ENCODE data around the gene PFDN4. TPM values are rescaled to one million over a fixed set of nuclear protein-coding genes. Genes with fewer than 3 reads are reported as not detected.

The PFDN4 gene
- total RNA-seq, 1 donor from 2014 or later, result 15.3 TPM

DNA sequence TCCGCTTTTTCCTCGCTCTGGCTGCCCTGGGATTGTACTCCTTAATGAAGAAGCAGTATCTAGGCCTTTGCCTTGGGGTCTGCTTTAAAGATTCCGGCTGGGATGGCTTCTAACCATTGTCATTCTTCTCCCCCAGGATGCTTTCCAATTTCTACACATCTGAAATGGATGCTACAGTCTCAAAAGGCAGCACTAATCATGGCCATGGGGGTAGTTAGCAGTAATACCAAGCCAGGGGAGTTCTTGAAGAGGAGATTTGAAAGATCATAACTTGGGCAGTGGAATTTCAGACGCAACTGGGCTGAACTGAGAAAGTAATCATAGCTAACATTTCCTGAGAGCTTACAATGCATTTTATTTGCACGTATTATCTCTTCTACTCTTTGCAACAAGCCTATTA is 3.4 kb upstream of the PFDN4 start:
- Histone ChIP-seq H3K27ac (no peak overlapping the region), H3K27me3 (ENCODE audit: low read depth) (no peaks in the 10 kb centered on the region), H3K4me1 (peaks cover 10% of the 10 kb centered on the region), H3K9me3 (no peaks in the 10 kb centered on the region), H3K36me3 (no peaks in the 10 kb centered on the region), H3K4me3 (no peak overlapping the region)
- TF ChIP-seq, protein P1, sequence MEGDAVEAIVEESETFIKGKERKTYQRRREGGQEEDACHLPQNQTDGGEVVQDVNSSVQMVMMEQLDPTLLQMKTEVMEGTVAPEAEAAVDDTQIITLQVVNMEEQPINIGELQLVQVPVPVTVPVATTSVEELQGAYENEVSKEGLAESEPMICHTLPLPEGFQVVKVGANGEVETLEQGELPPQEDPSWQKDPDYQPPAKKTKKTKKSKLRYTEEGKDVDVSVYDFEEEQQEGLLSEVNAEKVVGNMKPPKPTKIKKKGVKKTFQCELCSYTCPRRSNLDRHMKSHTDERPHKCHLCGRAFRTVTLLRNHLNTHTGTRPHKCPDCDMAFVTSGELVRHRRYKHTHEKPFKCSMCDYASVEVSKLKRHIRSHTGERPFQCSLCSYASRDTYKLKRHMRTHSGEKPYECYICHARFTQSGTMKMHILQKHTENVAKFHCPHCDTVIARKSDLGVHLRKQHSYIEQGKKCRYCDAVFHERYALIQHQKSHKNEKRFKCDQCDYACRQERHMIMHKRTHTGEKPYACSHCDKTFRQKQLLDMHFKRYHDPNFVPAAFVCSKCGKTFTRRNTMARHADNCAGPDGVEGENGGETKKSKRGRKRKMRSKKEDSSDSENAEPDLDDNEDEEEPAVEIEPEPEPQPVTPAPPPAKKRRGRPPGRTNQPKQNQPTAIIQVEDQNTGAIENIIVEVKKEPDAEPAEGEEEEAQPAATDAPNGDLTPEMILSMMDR (IDR thresholded peaks at IDR 0.05), result no peak
- intact Hi-C loops (cut with DNase I), result no loop called here
- no peak for DNase-seq
- ATAC-seq, result no peak

DNA sequence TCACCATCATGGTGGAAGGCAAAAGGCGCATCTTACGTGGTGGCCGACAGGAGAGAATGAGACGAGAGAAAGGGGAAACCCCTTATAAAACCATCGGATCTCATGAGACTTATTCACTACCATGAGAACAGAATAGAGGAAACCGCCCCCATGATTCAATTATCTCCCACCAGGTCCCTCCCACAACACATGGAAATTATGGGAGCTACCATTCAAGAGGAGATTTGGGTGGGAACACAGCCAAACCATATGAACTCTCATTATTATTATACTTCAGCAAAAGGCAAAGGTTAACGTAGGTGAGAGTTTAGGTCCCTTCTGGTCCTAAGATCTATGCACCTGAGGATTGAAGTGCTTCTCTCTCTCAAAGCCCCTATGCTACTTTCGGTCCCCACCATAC is 2.4 kb upstream of the PFDN4 start:
- Histone ChIP-seq H3K4me3 (no peak overlapping the region), H3K27me3 (ENCODE audit: low read depth) (no peaks in the 10 kb centered on the region), H3K36me3 (no peaks in the 10 kb centered on the region), H3K9me3 (no peaks in the 10 kb centered on the region), H3K27ac (no peak overlapping the region), H3K4me1 (peaks cover 18% of the 10 kb centered on the region)
- intact Hi-C loops (cut with DNase I), result no loop called here
- no peak for DNase-seq
- no peak for ATAC-seq
- TF ChIP-seq, protein P1 (IDR thresholded peaks at IDR 0.05), result no peak

DNA sequence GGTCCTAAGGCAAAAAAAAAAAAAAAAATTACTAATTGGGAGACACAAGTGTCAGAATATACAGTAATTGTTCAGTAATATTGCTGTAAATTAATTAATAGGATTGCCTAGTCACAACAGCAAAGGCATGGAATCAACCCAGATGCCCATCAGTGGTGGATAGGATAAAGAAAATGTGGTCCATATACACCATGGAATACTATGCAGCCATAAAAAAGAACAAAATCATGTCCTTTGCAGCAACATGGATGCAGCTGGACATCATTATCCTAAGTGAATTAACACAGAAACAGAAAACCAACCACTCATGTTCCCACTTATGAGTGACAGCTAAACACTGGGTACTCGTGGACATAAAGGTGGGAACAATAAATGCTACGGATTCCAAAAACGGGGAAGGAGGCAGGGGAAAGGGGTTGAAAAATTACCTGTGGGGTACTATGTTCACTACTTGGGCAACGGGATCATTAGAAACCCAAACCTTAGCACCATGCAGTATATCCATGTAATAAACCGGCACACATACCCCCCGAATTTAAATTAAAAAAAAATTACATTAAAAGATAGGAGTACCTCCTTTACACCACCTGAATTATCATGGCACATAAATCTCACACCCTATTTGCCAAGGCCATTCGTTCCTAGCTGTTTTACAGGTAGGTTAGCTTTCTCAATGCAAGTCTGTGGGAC is 689 bp upstream of the PFDN4 start:
- intact Hi-C loops (cut with DNase I), result no loop called here
- Histone ChIP-seq H3K27ac (peak overlapping the region; percentile 99), H3K9me3 (no peaks in the 10 kb centered on the region), H3K4me3 (peak overlapping the region; percentile 99), H3K36me3 (no peaks in the 10 kb centered on the region), H3K27me3 (ENCODE audit: low read depth) (no peaks in the 10 kb centered on the region), H3K4me1 (peaks cover 18% of the 10 kb centered on the region)
- no peak for DNase-seq
- TF ChIP-seq, protein P1 (IDR thresholded peaks at IDR 0.05), result no peak
- no peak for ATAC-seq

DNA sequence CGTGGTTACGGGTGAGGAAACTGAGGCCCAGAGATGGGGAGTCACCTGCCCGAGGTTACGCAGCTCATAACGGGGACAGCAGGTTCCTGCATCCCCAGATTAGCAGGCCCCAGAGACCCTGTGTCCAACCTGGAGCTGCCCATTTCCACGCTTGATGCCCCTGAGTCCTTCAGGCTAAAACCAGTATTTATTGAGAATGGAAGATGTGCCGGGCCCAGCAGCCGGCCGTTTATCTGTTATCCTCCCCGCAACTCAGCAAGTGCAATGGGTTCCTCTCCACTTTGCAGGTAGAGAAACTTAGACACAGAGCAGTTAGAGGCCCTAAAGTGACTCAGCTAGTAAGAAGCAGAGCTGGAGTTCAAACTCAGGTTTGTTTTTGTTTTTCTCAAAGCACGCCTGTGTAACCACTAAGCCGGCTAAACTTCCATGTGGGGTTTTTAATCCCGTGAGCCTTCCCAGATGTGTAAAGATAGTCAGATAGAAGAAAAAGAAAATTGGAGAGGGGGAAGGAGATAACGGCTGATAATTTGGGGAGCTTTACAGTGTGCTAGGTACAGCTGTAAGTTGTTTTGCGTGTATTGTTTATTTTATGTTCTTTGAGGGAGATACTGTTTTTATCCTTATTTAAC is 775 bp downstream of the PFDN4 start:
- Histone ChIP-seq H3K4me3 (peak overlapping the region; percentile 99), H3K36me3 (no peaks in the 10 kb centered on the region), H3K4me1 (peaks cover 18% of the 10 kb centered on the region), H3K27ac (peak overlapping the region; percentile 99), H3K9me3 (no peaks in the 10 kb centered on the region), H3K27me3 (ENCODE audit: low read depth) (no peaks in the 10 kb centered on the region)
- DNase-seq, result no peak
- TF ChIP-seq, protein P1 (IDR thresholded peaks at IDR 0.05), result no peak
- intact Hi-C loops (cut with DNase I), result no loop called here
- peak; percentile 5 to 14 for ATAC-seq

DNA sequence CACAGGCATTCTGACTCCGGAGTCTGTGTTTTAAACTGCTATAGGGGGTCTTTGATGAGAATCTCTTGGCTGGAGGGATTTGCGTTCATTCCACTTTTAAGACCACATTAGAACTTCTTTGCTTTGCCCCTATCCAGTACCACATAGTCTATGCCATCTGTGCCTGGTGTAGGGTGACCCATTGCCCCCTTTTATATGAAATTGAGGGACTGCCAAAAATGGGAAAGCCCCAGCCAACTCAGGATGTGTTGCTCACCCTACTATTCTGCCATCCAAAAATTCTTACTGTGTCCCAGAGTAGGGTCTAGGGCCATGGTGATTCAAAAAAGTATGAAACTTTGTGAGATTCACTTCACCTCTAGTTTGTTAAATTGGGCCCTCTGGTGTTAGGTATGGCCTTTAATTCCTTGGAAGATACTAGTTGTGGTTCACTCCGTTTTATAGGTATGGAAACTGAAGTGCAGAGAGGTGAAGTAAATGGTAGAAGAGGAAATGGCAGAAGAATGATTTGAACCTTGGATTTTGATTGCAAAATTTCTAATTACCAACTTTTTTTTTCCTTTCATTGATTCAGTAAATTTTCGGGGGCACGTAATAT is 1.4 kb downstream of the PFDN4 start:
- H3K4me1 ChIP-seq, result peaks cover 18% of the 10 kb centered on the region
- peaks cover under 1% of the 10 kb centered on the region for H3K36me3 ChIP-seq
- peak overlapping the region; percentile 99 for H3K4me3 ChIP-seq
- H3K27ac ChIP-seq, result no peak overlapping the region
- DNase-seq (no peak), ATAC-seq (no peak)
- no peaks in the 10 kb centered on the region for H3K27me3 ChIP-seq (ENCODE audit: low read depth)
- TF ChIP-seq, protein P1 (IDR thresholded peaks at IDR 0.05), result no peak
- intact Hi-C loops (cut with DNase I), result no loop called here
- H3K9me3 ChIP-seq, result no peaks in the 10 kb centered on the region

Data from lower lobe of right lung (tissue), 2 donors.